Left renal pelvis (tissue), 4 donors: ENCODE results near the gene IL15RA. TPM values are rescaled to one million over a fixed set of nuclear protein-coding genes. Genes with fewer than 3 reads are reported as not detected.
"Not testable (repeated sequence)": the region's sequence is repeated elsewhere in the genome, so short reads cannot be mapped to it uniquely, and the experiment has no call there.

Experiments used
- DNase-seq, 4 donors: peaks; one replicate each; pipeline ENCODE4 v3.0.0-alpha.2; 2013; ENCODE audit warnings: low read depth in 4 of 4, low spot score in 3 of 4
- polyA plus RNA-seq, 4 donors: library from polyadenylated mRNA; unstranded; fragments of 120-200 nt; gene quantifications; one replicate each; pipeline ENCODE4 v1.2.1, GENCODE V29; 2013; ENCODE audit not compliant: insufficient read length in 4 of 4

IL15RA gene
- polyA plus RNA-seq, 4 donors: 0.71 to 2.9 (median 2.1) TPM

DNA sequence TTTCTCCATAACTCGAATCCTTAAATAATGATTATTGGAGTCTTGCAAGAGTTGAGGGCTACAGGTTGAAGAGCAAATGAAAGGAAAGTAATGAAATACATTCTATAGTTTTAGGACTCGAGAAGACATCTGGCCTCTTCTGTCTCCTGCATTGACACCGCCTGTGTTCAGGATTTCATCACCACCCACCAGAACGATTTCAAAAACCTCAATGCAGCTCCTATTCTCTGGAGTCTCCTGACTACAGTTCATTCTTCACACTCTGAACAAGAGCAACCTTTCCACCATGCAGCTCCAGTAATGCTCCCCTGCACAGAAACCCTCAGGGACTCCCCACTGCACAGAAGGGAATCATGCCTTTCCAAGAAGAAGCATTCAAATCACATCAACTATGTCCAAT, 5.5 kb downstream of the IL15RA start:
- DNase-seq: no peak

DNA sequence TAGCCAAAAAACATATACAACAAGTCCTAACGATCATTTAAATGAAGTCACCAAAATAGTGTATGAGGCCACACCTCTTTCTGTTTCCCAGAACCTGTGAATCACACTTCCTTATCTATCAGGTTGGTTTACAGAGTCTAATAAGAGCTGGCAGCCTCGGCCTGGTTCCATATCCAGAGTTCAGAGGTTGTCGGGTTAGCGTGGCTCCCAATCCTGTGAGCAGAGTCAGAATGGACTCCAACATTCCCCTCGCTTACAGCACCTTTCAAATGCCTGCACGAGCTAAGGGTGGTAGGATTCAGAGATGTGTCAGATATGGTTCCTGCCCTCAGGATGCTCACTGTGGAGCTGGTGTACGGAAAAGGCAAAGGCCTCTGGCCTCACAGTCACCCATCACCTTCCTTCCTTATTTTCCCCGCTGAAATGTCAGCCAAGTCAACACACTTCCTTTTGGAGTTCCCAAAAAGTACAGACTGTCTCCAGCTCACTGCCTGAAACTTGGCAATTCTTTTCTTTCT, 6.0 kb downstream of the IL15RA start:
- DNase-seq: no peak

DNA sequence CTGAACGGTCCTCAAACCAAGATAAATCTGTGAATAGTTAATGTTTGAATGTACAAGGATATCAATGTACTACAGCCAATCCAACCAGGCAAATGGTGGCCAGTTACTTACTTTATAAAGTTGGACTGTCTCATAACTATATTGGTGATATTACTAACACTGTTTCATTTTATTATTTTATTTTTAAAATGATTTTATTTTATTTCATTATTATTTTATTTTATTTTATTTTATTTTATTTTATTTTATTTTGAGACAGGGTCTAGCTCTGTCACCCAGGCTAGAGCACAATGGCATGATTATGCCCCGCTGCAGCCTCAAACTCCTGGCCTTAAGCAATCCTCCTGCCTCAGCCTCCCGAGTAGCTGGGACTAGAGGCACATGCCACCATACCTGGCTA, 6.8 kb downstream of the IL15RA start:
- DNase-seq: no peak

DNA sequence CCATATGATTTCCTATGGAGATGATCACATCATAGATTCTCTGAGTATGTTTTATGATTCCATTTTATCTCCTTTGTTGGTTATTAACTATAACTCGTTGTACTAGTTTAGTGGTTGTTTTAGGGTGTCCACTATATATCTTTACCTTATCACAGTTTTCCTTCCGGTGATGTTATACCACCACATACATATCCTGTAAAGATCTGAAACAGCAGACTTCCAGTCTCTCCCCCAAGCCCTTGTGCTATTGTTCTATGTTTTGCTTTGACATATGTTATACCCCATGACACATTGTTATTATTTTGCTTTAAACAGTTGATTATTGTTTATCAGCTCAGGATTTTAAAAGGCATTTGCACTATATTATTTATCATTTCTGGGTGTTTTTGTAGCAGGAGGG, 7.3 kb downstream of the IL15RA start:
- DNase-seq: no peak

DNA sequence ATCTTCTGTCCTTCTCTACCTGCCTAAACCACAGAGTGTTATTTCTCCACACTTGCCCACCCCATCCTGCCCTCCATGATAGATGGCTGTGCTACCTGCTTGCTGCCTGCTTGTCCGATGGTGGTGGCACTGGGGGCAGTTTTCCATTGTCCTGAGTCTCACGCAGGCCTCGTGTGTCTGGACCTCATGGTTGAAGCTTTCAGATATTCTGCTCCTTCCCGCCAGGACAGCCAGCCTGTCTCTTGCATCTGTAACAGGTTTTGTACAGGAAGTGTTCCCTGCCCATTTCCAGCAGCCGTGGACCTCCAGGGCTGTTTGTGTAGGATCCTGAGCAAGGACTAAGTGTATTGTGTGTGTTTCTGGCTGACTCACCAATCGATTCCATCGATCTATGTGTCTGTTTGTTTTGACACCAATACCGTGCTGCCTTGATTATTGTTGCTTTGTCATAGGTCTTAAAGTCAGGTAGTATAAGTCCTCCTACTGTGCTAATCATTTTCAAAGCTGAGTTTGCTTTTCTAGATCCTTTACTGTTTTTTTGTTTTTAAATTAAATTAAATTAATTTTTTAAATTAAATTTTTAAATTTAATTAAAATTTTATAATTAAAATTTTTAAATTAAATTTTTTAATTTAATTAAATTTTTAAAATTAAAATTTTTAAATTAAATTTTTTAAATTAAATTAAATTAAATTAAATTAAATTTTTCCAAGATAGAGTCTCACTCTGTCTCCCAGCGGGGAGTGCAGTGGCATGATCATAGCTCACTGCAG, 8.5 kb downstream of the IL15RA start:
- no peak for DNase-seq

DNA sequence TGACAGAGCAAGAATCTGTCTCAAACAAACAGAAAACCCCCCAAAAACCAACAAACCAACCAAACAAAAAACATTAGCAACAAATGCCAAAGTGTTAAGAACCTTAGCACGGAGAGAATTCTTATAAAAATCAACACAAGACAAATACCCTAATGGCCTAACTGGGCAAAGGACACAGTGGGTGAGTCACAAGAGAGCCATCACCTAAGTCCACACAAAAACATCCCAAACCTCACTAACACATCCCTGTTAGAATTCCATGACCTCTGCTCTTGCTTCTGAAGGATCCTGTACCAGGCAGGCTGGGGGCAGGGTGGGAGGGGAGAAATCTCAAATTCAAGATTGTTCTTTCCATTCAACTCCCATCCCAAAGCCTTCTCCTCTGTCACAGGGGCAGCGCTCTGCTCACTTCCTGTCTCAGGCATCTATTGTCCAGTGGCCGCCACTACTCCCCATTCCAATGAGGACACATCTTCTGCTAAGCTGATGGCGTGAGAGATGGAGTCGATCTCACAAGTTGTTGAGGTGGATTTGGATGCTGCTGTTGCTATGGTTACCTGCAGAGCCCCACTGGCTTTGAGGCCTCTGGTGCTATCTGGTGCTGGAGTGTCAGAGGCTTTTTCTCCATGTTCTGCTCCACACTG, 9.2 kb downstream of the IL15RA start:
- DNase-seq: no peak

DNA sequence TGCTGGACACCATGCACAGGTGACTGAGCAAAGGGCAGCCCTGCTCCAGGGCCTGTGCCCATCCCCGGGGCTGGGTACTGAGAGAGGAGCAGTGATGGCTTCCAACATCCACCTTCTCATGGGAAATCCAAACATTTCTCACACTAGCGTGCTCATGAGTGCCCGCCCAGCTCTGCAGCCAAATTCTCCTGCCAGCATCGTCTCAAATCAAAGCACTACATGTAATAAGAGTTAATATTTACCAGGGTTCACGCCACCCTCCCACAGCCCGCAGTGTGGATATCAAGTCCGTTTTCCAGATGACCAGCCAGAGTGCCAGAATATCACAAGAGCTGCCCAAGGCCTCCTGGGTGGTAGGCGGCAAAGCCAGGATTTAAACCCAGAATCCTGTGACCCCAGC, 12.1 kb downstream of the IL15RA start:
- DNase-seq: no peak

DNA sequence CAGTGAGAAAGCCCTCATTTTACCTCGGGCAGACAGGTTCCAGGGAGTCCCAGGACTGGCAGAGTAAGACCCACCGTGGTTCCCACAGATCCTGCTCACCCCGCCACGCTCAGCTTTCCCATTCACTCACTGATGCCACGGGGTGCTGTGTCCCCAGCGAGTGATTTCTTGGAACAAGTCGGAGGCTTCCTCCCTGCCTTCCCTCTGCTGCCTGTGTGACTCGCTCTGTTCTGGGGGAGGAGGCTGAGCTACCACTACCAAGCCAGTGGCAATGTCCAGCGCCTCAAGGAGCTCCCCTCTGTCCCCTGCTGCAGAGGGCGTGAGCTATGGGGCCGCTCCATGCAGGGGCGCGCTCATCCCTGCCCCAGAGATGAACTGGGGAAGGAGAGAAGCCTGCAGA, 12.6 kb downstream of the IL15RA start:
- no peak for DNase-seq

DNA sequence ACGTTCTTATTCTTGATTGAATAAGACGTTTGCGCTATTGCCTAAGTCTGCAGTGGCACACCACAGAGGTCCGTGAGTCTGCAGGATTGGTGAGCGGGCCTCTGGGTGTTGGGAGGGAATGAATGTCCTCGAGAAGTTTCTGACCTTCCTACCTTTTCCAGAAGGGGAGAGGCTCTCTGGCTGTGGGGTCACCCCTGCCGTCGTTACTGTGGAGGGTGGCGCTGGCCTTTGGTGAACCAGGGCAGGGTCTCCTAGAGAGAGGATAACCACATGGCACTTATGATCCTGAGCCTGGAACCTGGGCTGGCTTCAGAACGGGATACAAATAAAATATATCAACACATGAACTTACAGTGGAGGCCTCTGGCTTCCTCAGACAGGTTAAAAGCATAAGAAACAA, 13.8 kb downstream of the IL15RA start:
- no peak for DNase-seq

DNA sequence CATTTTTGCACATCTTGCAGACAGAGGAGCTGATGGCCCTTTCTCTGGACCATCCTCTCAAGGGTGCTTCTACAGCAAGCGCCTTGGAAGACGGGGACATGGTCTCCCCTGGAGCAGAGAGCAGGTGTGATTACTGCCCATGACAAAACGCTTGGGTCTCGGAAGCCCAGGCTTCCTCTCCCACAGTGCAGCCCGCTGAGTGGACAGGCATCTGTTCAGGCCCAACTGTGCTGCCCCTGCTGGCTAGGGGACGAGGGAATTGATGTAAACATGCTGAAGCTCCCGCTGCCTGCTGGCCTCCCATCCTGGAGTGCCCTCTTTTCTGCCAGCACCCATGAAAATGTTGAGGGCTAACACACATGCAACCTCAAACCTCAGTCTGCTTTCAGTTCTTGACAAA, 14.3 kb downstream of the IL15RA start:
- DNase-seq: no peak

DNA sequence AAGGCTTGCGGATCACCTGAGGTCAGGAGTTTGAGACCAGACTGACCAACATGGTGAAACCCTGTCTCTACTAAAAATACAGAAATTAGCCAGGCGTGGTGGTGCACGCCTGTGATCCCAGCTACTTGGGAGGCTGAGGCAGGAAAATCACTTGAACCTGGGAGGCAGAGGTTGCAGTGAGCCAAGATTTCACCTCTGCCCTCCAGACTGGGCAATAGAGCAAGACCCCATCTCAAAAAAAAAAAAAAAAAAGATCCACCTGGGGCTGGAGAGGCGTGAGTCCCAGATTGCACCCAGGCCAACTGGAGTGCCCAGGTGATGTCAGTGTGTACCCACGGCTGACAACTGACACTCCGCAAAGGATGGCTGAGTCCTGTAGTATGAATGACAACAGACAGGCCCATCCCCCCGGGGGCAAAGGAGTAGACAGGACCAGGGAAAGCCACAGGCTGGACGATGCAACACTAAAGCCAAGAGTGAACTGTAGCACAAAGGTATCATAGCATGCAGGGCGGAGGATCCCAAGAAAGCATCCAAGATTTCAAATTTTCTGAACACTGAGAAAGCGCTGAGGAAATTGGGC, 14.9 kb downstream of the IL15RA start:
- DNase-seq: not testable (repeated sequence)

DNA sequence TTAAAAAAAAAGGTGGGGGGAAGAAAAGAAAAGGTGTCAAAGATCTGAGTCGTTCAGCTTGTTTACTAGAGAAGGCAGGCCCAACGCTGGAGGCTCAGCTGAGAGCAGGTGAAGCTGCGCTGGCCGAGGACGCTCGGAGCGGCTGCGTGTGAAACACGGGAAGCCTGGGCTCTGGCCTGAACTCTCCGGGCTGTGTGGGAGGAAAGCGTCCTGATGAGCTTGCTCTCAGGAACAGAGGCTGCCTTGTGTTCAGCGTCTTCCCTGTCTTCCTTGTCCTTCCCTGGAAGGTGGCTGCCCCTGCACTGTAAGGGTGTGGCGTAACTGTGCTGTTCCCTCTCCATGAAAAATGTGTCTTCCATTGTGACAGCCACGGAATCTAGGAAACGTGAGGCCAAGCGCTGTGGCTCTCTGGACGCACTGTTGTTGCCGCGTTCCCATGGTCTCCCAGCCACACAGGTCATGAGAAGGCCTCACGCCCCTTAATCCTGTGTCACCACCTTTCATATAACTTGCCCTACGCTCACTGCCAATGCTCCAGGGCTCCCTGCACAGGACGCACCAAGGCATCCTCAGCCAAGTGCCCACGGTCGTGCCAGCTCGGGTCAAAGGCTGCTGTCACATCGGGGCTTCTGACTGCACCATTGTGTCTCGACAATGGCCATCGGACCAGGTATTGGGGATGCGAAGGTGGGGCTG, 15.8 kb downstream of the IL15RA start:
- DNase-seq: no peak

DNA sequence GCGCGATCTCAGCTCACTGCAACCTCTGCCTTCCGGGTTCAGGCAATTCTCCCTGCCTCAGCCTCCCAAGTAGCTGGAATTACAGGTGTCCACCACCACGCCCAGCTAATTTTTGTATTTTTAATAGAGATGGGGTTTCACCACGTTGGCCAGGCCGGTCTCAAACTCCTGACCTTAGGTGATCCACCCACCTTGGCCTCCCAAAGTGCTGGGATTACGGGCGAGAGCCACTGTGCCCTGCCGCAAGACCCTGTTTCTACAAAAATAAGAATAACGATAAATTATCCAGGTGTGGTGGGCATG, 16.4 kb downstream of the IL15RA start:
- not testable (repeated sequence) for DNase-seq

DNA sequence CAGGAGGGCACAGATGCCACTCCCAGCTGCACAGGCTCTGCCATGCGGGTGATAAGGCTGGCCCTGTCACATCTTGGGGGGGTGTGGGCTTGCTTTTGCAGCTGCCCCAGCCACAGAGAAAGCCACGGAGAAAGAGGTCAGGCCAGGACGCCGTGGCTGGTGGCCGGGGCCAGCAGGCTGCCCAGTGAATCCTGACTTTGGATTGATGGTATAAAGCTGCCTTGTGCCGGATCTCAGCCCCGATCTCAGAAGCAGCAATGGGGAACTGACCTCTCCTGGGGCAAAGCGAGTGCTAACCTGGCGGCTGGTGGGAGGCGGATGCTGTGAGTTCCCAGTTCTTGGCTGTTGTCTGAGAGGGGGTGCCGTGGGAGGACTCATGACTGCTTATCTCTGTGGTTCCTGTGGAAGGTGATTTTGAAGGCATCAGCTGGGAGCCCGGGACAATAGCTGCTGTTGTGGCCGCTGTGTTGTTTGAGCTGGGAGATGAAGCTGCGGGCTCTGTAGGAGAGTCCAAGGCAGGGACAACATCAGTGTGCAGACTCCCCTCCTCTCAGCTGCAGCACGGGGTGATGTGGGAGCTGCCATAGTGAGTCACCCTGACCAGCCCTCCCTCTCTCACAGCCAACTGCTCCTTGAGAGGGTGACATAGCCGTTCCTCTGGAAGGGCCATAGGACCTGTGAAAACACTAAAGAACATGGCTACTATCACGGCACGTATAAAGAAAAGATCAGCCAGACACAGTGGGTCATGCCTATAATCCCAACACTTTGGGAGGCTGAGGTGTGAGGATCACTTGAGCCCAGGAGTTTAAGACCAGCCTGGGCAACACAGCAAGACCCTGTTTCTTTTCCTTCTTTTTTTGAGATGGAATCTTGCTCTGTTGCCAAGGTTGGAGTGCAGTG, 17.0 kb downstream of the IL15RA start:
- no peak for DNase-seq

DNA sequence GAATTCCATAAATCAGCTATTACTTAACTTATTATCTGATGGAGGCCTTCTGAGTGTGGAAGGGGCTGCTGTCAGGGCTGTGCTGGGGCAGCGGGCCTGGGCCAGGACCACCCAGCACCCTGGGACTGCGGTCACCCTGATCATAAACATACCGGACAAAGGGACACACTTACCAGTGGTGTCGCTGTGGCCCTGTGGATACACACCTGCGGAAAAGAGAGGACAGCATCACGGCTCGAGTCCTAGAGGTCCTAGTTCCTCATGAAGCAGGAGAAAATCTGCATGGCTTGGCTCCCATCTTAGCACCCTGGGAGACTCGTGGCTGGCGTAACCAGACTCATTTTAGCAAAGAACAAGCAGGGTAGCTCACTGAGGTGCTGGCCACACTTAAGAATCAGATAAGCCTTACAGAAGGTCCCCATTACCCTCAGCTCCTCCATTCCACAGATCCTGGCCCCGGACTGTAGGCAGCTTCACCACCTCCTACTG, 17.7 kb downstream of the IL15RA start:
- DNase-seq: no peak

DNA sequence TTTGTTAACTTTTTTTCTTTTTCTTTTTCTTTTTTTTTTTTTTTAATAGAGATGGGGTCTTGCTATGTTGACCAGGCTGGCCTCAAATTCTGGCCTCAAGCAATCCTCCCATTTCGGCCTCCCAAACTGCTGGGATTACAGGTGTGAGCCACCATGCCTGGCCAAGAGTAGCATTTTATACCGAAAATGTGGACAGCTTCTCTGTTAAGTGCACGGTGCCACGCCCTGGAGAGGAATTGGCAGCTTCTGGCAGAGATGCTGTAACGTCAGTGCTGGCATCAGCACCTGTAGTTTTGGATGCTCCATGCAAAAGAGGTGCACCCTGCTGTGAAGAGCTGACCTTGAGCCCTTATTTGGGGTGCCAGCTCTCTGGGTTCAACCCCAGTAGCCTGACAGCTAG, 18.2 kb downstream of the IL15RA start:
- no peak for DNase-seq

DNA sequence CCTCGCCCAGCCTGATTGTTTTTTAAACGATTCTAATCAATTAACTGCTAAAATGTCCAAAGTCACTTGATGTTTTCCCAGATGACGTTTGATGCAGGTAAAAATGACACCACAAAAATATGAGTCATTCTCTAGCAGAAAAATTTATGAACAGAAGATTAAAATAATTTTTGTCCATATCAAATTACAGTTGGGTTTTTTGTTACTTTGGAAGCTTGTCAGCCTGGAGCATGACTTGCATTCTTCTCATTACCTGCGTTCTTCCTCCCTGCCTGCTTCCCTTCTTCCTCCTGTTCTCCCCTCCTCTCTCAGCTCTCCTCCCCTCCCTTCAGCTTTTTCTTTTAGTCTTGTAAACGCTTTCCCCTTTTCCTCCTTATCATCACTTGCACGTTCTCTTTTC, 18.7 kb downstream of the IL15RA start:
- no peak for DNase-seq

DNA sequence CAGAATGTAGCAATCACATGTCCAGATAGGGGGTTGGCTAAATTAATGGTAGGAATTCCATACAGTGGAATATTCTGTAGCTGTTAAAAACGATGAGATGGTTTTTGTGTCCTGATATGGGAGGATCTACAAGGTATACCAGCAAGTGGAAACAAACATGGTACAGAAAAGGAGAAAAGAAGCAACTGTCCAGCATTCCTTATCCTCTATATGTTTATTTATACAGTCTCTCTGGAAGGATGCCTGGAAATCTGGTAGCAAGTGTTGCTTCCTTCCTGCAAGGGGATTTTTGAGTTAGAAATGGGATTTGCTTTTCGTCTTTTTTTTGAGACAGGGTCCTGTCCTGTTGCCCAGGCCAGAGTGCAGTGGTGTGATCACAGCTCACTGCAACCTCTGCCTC, 19.3 kb downstream of the IL15RA start:
- no peak for DNase-seq

DNA sequence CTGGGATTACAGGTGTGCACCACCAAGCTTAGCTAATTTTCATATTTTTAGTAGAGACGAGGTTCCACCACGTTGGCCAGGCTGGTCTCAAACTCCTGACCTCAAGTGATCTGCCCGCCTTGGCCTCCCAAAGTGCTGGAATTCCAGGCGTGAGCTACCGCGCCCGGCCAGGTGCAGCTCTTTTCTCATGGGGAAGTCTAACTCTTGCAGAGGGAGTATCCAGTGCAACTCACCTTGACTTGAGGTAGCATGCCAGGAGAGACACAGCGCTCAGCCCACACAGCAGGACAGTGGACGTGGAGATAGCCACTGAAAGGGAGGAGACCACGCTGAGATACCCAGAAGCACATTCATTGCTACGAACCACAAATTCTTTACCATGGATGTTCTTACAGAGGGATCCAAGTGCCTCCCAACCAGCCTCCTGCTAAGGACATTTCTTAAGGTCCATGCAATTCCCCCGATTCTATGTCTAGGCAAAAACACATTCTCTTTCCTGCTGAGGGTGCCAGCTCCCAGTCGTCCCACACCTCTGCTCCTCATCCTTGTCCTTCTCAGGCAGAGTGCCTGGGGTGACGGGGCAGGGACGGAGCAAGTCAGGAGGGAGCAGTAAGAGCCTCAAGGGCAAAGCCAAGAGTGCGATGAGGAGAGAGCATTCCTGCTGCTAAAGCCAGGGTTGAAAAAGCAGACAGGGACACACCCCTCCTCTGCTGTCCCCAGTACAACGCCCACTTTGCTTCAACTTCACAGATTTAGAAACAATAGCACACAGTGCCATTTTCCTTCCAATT, 21.0 kb downstream of the IL15RA start:
- DNase-seq: no peak

DNA sequence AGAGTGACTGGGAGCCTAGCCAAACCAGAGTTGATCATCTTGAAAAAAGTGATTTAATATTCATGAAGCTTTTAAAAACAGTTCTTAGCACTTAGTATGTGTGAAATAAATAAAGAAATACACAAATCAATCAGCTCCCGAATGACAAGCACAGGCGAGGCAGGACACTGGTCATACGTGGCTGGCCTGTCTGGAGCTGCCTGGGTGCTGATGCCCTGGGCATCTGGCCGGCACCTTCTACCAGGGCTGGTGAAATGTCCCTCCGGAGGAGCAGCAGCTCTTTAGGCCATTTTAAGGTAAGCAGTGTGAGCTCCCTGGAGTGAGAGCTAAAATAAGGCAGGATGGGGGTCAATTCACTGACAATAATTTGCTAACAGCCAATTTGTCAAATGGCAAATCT, 23.7 kb downstream of the IL15RA start:
- DNase-seq: no peak
